ENCODE results near the gene MKX.

MKX gene

GRCh38 chr10:27730041-27730440 is 15.6 kb downstream of the MKX start:
- TF ChIP-seq, protein P1, sequence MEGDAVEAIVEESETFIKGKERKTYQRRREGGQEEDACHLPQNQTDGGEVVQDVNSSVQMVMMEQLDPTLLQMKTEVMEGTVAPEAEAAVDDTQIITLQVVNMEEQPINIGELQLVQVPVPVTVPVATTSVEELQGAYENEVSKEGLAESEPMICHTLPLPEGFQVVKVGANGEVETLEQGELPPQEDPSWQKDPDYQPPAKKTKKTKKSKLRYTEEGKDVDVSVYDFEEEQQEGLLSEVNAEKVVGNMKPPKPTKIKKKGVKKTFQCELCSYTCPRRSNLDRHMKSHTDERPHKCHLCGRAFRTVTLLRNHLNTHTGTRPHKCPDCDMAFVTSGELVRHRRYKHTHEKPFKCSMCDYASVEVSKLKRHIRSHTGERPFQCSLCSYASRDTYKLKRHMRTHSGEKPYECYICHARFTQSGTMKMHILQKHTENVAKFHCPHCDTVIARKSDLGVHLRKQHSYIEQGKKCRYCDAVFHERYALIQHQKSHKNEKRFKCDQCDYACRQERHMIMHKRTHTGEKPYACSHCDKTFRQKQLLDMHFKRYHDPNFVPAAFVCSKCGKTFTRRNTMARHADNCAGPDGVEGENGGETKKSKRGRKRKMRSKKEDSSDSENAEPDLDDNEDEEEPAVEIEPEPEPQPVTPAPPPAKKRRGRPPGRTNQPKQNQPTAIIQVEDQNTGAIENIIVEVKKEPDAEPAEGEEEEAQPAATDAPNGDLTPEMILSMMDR (conservative IDR thresholded peaks at IDR 0.05; ENCODE audit: low read length) = no peak
- no peak for TF ChIP-seq EZH2phosphoT487 (IDR thresholded peaks at IDR 0.05; ENCODE audit: borderline replicate concordance)
- H3K9me2 ChIP-seq (replicated peaks; ENCODE audit: low read depth, low read length) = no peaks in the 10 kb centered on the region
- no peaks in the 10 kb centered on the region for H3K79me2 ChIP-seq (ENCODE audit: insufficient read depth, low read length)
- no peaks in the 10 kb centered on the region for H3K27me3 ChIP-seq (ENCODE audit: insufficient read depth, low read length, poor library complexity, severe bottlenecking)
- H3K9ac ChIP-seq (ENCODE audit: low read depth, low read length, poor library complexity, severe bottlenecking) = no peak overlapping the region
- no peak overlapping the region for H3K4me2 ChIP-seq (ENCODE audit: low read depth, low read length, poor library complexity, severe bottlenecking)
- H2AFZ ChIP-seq (ENCODE audit: low read length) = no peak overlapping the region
- H3K36me3 ChIP-seq (ENCODE audit: insufficient read depth, low read length) = no peaks in the 10 kb centered on the region
- peaks cover 11% of the 10 kb centered on the region for H3K4me1 ChIP-seq (ENCODE audit: insufficient read depth, low read length, poor library complexity, severe bottlenecking)
- H3K4me3 ChIP-seq (ENCODE audit: low read length, poor library complexity, severe bottlenecking) = no peak overlapping the region
- no peaks in the 10 kb centered on the region for H3F3A ChIP-seq (ENCODE audit: low read depth)
- no peaks in the 10 kb centered on the region for H3K9me3 ChIP-seq (ENCODE audit: insufficient read depth, low read depth, low read length)
- no peaks in the 10 kb centered on the region for H4K20me1 ChIP-seq (ENCODE audit: insufficient read depth, low read length, poor library complexity, severe bottlenecking)

DNA sequence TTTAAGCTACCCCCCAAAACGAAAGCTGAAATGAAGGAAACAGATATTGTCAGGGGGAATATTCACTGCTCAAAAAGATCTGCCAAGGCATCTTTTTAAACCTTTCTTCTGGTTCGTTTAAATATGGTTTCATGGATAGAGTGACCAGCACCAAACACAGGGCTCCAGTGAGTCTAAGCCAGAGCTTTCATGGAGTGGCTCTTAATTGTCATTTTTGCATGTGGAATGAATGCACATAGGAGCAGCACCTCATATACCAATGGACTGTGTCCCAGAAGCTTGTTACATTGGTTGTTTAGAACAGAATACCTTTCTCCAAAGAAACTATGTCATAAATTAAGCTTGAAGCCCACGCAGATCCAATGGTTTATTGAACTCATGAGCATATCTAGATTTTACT is 17.3 kb downstream of the MKX start:
- no peak for TF ChIP-seq EZH2phosphoT487 (IDR thresholded peaks at IDR 0.05; ENCODE audit: borderline replicate concordance)
- TF ChIP-seq, protein P1 (conservative IDR thresholded peaks at IDR 0.05; ENCODE audit: low read length) = no peak
- no peak overlapping the region for H2AFZ ChIP-seq (ENCODE audit: low read length)

GRCh38 chr10:27724287-27724686 is 21.3 kb downstream of the MKX start:
- TF ChIP-seq, protein P1 (conservative IDR thresholded peaks at IDR 0.05; ENCODE audit: low read length) = peak; percentile 74
- no peak for TF ChIP-seq EZH2phosphoT487 (IDR thresholded peaks at IDR 0.05; ENCODE audit: borderline replicate concordance)
- Histone ChIP-seq H3K27me3 (ENCODE audit: insufficient read depth, low read length, poor library complexity, severe bottlenecking) (no peaks in the 10 kb centered on the region), H3K4me3 (ENCODE audit: low read length, poor library complexity, severe bottlenecking) (no peak overlapping the region), H3K9me2 (replicated peaks; ENCODE audit: low read depth, low read length) (no peaks in the 10 kb centered on the region), H3K9me3 (ENCODE audit: insufficient read depth, low read depth, low read length) (no peaks in the 10 kb centered on the region), H3K36me3 (ENCODE audit: insufficient read depth, low read length) (no peaks in the 10 kb centered on the region), H4K20me1 (ENCODE audit: insufficient read depth, low read length, poor library complexity, severe bottlenecking) (no peaks in the 10 kb centered on the region), H3K79me2 (ENCODE audit: insufficient read depth, low read length) (no peaks in the 10 kb centered on the region), H3K4me2 (ENCODE audit: low read depth, low read length, poor library complexity, severe bottlenecking) (peak overlapping the region; percentile 15), H2AFZ (ENCODE audit: low read length) (peak overlapping the region; percentile 83), H3K4me1 (ENCODE audit: insufficient read depth, low read length, poor library complexity, severe bottlenecking) (peaks cover 33% of the 10 kb centered on the region), H3K9ac (ENCODE audit: low read depth, low read length, poor library complexity, severe bottlenecking) (peak overlapping the region; percentile 15), H3F3A (ENCODE audit: low read depth) (no peaks in the 10 kb centered on the region)

More for the DNA sequence above, 17.3 kb downstream of the MKX start:
- Histone ChIP-seq H4K20me1 (ENCODE audit: insufficient read depth, low read length, poor library complexity, severe bottlenecking) (no peaks in the 10 kb centered on the region), H3K9me3 (ENCODE audit: insufficient read depth, low read depth, low read length) (no peaks in the 10 kb centered on the region), H3K79me2 (ENCODE audit: insufficient read depth, low read length) (no peaks in the 10 kb centered on the region), H3K27me3 (ENCODE audit: insufficient read depth, low read length, poor library complexity, severe bottlenecking) (no peaks in the 10 kb centered on the region), H3K4me1 (ENCODE audit: insufficient read depth, low read length, poor library complexity, severe bottlenecking) (peaks cover 19% of the 10 kb centered on the region), H3K9ac (ENCODE audit: low read depth, low read length, poor library complexity, severe bottlenecking) (no peak overlapping the region), H3K4me2 (ENCODE audit: low read depth, low read length, poor library complexity, severe bottlenecking) (no peak overlapping the region), H3K4me3 (ENCODE audit: low read length, poor library complexity, severe bottlenecking) (no peak overlapping the region), H3K9me2 (replicated peaks; ENCODE audit: low read depth, low read length) (no peaks in the 10 kb centered on the region), H3K36me3 (ENCODE audit: insufficient read depth, low read length) (no peaks in the 10 kb centered on the region), H3F3A (ENCODE audit: low read depth) (no peaks in the 10 kb centered on the region)
